ENCODE results near the gene ZNF529.

Gene ZNF529

GRCh38 chr19:36528194-36528920 is 44.7 kb downstream of the ZNF529 start, which contains the start of gene ZNF260:
ZNF260 (minus strand) TSS chr19:36528271; CDS start chr19:36515238, 13,033 bp downstream.
- peak within 1 kb of the TSS; percentile 92 for H3K27ac ChIP-seq
- no peak for TF ChIP-seq CTCF (IDR thresholded peaks at IDR 0.05)
- no peak for TF ChIP-seq ZFX (IDR thresholded peaks at IDR 0.05; ENCODE audit: borderline replicate concordance)

GRCh38 chr19:36527873-36528193 is 45.3 kb downstream of the ZNF529 start:
- TF ChIP-seq ZFX (IDR thresholded peaks at IDR 0.05; ENCODE audit: borderline replicate concordance) (no peak), CTCF (IDR thresholded peaks at IDR 0.05) (no peak)

GRCh38 chr19:36527341-36527740 is 45.8 kb downstream of the ZNF529 start:
- TF ChIP-seq ZFX (IDR thresholded peaks at IDR 0.05; ENCODE audit: borderline replicate concordance) (no peak), CTCF (IDR thresholded peaks at IDR 0.05) (no peak)
- H3K27ac ChIP-seq = peak overlapping the region; percentile 92

More at GRCh38 chr19:36527873-36528193, 45.3 kb downstream of the ZNF529 start:
- H3K27ac ChIP-seq = peak overlapping the region; percentile 92

GRCh38 chr19:36526581-36526980 is 46.5 kb downstream of the ZNF529 start:
- no peak for TF ChIP-seq CTCF (IDR thresholded peaks at IDR 0.05)
- no peak for TF ChIP-seq ZFX (IDR thresholded peaks at IDR 0.05; ENCODE audit: borderline replicate concordance)
- H3K27ac ChIP-seq = no peak overlapping the region

- H3K27ac ChIP-seq = no peak overlapping the region
- TF ChIP-seq CTCF (IDR thresholded peaks at IDR 0.05) (no peak), ZFX (IDR thresholded peaks at IDR 0.05; ENCODE audit: borderline replicate concordance) (no peak)
Observed at GRCh38 chr19:36524617-36525016, 48.5 kb downstream of the ZNF529 start.

GRCh38 chr19:36514012-36514612 is 59.0 kb downstream of the ZNF529 start:
- no peak for TF ChIP-seq ZFX (IDR thresholded peaks at IDR 0.05; ENCODE audit: borderline replicate concordance)

GRCh38 chr19:36508325-36508724 is 64.8 kb downstream of the ZNF529 start:
- TF ChIP-seq ZFX (IDR thresholded peaks at IDR 0.05; ENCODE audit: borderline replicate concordance) (no peak), CTCF (IDR thresholded peaks at IDR 0.05) (no peak)
- no peak overlapping the region for H3K27ac ChIP-seq

More at GRCh38 chr19:36514012-36514612, 59.0 kb downstream of the ZNF529 start:
- H3K27ac ChIP-seq = no peak overlapping the region
